ENCODE data around the gene ISL2.

ISL2 gene

GRCh38 chr15:76343313-76343996, 6.9 kb downstream of the ISL2 start:
- peak; percentile 7 for DNase-seq

GRCh38 chr15:76344893-76345582, 8.5 kb downstream of the ISL2 start:
- no peak for DNase-seq

- DNase-seq = no peak
Measured at GRCh38 chr15:76345583-76345879, 9.0 kb downstream of the ISL2 start.

GRCh38 chr15:76345880-76346668, 9.5 kb downstream of the ISL2 start:
- no peak for DNase-seq

GRCh38 chr15:76346669-76347481, 10.3 kb downstream of the ISL2 start:
- no peak for DNase-seq

GRCh38 chr15:76347482-76348055, 11.0 kb downstream of the ISL2 start:
- no peak for DNase-seq

- no peak for DNase-seq
Measured at GRCh38 chr15:76349301-76350070, 12.9 kb downstream of the ISL2 start.

GRCh38 chr15:76353023-76353577, 16.5 kb downstream of the ISL2 start:
- DNase-seq = no peak

- DNase-seq = no peak
Measured at GRCh38 chr15:76353903-76354302, 17.3 kb downstream of the ISL2 start.

GRCh38 chr15:76354823-76355440, 18.4 kb downstream of the ISL2 start:
- DNase-seq = no peak

GRCh38 chr15:76358453-76358852, 21.9 kb downstream of the ISL2 start:
- no peak for DNase-seq

GRCh38 chr15:76359152-76359551, 22.6 kb downstream of the ISL2 start:
- no peak for DNase-seq

- no peak for DNase-seq
Measured at GRCh38 chr15:76360416-76360815, 23.8 kb downstream of the ISL2 start.

- no peak for DNase-seq
Measured at GRCh38 chr15:76363251-76363650, 26.7 kb downstream of the ISL2 start.

- DNase-seq = no peak
Measured at GRCh38 chr15:76366714-76367113, 30.1 kb downstream of the ISL2 start.

GRCh38 chr15:76368122-76368621, 31.6 kb downstream of the ISL2 start:
- DNase-seq = no peak

GRCh38 chr15:76376029-76376428, 39.5 kb downstream of the ISL2 start:
- no peak for DNase-seq

- no peak for DNase-seq
Measured at GRCh38 chr15:76376816-76377215, 40.2 kb downstream of the ISL2 start.

- no peak for DNase-seq
Measured at GRCh38 chr15:76377217-76377616, 40.6 kb downstream of the ISL2 start.

- DNase-seq = no peak
Measured at GRCh38 chr15:76377751-76378150, 41.2 kb downstream of the ISL2 start.

GRCh38 chr15:76378691-76379090, 42.1 kb downstream of the ISL2 start:
- no peak for DNase-seq
